ENCODE results near the gene RING1.
A peak's percentile ranks its signal among the peaks of the same experiment; 100 is the strongest.

RING1 gene

DNA sequence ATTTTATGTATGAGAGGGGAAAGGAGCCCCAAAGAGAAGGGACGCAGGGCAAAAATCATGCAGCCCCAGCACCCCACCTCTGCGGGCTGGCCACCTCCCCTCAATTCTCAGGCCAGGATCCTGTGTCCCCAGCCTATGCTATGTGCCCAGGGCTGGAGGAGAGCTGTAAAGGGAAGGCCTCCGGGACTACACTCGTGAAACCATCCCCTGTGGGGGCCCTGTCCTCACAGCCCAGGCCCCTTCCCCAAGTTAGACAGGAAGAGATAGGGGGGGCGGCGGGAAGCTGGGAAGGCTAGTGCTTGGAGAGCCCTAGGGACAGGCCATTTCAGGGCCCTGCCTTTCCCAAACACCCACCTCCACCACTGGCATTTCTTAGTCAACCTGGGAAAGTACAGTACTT, 14.7 kb upstream of the RING1 start:
- DNase-seq: no peak

DNA sequence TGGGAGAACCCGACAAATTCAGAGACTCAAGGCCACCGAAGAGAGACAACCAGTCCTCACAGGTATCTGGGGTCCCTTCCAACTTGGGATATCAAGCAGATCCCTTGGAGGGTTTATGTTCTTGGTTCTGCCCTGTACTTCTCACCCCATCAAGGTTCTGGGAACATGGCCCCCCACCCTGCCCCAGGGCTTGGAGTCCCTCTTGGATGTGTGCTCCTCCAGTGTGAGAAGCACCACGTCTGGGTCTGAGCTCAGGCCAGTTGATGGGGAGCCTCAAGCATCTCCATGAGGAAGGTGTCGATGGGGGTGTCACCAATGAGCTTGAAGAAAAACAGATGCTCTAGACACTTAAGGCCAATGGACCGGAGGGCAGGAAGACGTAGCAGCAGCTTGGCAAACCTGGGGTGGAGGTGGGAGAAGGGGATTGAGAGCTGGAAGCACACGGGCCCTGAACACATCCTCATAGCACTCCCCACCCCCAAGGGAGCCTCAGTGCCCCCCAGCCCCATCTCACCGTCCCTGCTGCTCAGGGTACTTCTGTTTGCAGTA, 13.8 kb upstream of the RING1 start:
- DNase-seq: no peak

DNA sequence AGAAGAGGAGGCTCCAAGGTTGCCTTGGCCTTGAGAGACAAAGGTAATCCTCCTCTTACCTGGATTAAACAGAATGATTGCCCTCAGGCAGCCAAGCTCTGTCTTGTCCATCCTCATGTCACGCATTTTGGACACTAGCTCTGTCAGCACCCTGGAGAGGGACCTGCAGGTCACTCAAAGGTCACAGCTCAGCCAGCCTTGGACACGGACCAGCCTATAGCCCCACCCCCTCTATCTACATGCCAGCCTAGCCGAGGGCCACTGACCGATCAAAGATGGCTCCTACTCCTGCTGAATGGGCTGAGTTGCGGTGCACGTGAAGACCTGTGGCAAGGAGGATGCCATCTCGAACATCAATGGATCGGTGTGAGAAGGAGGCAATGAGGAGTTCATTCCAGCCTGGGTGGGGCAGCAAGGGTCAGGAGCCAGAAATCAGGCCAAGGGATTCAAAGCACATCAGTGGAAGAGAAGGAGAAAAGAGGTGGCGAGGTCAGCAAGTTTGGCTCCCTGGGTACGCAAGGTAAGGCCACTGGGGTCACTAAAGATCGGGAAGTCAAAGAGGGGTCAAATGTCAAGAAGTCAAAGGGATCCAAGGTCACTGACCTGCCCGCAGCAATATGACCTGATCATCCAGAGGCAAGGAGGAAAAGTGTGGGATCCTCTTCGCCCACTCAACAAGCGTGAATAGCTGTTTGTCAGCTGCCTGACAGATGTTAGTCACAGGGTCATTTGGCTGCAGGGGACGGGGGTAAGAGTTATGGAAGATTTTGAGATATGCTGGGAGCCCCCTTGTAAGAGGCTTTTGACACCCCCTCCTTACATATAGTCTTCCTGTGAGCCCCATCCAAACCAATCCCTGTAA, 12.8 kb upstream of the RING1 start:
- DNase-seq: no peak

DNA sequence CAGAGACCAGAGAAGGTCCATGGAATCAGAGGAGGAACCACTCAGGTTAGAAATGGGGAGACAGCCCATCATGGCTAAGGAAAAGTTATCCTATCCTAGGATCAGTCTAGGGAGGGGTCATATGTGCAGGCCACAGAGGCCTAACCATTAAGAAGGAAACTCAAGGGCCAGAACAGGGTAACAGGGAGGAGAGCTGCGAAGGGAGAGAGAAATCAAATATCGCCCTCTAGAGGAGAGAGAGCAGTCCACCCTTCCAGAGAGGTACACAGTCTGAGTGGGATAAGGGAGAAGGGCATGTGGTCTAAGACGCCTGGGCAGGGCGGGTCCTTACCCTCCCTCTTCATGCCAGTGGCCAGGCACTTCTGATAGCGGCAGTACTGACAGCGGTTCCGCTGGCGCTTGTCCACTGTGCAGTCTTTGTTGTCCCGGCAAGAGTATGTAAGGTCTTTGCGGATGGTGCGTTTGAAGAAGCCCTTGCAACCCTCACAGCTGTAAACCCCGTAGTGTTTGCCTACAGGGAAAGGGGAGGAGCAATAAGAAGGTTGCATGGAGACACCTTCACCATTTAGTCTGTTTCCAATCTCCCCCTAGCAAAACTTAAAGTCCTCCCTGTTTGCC, 10.8 kb upstream of the RING1 start:
- DNase-seq: peak; percentile 69

DNA sequence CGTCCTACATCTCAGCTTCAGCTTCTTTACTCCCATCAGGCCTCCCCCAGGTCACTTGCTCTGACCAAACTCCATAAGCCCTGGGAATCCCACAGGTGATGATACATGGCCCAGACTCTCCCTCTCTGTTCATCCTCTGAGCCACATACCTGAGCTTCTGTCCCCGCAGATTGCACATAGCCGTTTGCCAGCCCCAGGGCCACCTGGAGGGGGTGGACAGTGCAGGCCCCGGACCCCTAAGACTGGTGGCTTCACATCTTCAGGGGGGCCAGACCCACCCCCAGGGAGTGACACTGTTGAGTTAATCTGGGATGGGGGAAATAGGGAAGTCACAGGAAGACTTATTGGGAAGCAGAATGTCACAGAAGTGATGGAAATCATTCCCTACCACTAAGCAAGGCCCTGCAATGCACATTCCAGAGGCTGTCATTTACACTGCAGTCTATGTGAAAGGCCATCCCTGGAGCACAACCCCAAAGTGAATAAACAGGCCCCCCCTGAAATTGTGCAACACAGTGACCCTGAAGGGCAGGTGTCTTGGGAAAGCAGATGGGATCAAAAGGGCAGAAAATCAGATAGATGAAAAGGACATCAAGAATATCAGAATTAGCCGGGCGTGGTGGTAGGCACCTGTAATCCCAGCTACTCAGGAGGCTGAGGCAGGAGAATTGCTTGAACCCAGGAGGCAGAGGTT, 10.0 kb upstream of the RING1 start:
- no peak for DNase-seq

DNA sequence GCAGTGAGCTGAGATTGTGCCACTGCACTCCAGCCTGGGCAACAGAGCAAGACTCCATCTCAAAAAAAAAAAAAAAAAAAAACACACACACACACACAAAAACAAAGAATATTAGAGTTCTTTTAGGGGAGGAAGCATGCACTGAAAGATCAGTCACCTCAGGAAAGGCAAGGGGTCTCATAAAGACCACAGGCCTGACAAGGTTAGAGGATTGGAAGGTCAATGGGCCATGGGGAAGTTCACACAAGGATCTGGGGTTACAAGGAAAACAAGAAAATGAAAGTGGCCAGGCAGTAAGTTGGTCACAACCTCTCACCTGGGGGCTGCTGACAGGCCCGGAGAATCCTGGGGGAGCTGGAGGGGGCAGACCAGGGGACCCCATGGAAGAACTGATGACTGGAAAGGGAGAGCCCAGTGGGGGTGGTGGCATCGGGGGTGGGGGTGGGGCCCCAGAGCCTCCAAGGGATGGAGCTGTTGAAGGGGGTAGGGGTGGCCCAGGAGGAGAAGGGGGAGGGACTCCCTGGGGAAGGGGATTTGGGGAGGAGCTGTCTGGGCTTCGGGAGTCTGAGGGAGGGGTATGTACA, 9.4 kb upstream of the RING1 start:
- no peak for DNase-seq

DNA sequence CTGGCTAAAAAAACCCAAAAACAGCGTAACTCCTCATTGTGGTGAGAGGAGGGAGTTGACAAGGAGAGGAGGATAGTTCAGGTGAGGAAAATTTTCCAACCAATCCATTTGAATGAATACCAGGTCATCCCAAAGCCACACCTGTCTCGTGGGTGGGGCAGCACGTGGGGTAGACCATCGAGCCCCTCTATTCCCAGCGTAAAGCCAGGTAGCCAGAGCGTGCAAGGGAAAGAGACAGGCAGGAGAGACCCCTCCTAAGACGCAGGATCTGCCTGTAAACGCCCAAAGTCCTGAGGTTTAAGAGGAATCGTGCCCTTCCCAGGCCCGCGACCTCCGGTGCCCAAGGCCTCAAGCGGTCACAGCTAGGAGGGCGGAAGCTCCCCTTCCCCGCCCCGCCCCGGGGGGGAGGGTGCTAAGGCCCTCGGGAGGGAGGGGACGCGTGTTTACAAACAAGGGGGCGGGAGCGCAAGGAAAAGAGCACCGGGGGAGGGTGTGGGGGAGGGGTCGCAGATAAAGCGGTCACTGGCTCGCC, 8.5 kb upstream of the RING1 start:
- no peak for DNase-seq

DNA sequence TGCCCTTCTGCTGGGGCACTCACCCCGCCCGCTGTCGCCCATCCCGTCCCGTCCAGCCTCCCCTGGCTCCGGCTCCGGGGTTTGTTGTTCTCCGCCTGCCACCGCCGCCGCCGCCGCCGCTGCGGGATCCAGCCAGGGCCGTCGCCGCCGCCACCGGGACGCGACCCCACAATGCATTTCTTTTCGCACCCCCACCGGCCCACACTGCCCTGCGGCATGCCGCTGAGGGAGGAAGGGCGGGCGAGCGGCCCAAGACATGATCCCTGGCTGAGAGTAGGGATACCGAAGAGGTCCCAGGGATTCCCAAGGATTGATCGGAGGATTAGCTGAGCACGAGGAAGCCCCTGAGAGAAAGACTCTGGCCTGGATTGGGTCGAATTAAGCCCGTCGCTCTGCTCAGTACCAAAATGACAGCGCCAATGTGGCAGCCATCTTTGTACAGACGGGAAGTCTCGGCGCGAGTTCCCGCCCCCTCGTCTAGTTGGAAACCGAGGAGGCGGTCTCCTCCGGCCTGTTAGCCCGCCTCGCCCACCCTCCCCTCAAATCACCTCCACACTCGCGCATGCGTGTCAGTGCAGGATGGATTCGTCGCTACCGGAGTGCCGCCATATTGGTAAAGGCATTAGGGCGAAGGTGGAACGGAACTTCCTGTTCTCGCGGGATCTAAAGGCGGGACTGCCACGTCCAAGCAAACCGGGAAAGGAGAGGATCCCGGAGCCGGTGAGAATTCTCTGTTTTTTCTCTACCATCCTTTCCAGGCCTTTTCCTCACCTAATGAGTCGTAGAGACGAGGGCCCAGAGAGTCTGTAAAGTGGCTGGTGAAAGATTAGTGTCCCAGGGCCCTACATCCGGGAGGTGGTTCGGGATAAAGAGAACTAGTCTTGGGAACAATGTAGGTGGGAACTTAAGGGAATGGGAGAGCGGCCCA, 7.8 kb upstream of the RING1 start, which contains the start of the genes RXRB and SLC39A7:
Gene RXRB (minus strand): TSS at position 447 of the 928 bp plus-strand sequence. CDS start 189 bp downstream, at position 258.
Gene SLC39A7 (plus strand): TSS at position 649 of the 928 bp plus-strand sequence. CDS start 379 bp downstream, outside the sequence.
- peak; percentile 100 for DNase-seq

DNA sequence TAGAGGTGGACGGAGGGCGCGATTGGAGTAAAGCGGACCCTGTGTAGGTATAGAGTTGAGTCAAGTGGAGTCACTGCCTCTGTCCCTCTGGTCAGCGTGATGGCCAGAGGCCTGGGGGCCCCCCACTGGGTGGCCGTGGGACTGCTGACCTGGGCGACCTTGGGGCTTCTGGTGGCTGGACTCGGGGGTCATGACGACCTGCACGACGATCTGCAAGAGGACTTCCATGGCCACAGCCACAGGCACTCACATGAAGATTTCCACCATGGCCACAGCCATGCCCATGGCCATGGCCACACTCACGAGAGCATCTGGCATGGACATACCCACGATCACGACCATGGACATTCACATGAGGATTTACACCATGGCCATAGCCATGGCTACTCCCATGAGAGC, 7.2 kb upstream of the RING1 start:
- no peak for DNase-seq

DNA sequence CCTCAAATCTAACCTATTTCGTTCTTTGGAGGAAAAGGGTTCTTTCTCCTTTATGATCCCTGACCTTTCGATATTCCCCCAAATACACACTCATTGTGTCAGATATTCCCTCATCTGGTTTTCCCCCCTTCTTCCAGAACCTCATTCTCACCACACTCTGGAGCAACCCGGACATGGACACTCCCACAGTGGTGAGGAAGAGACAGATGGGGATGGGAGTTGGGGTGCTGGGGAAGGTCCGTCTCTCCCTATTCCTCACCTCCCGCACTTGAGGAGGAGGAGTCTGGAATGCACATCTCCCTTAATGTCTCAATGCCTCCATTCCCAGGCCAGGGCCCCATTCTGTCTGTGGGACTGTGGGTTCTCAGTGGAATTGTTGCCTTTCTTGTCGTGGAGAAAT, 6.4 kb upstream of the RING1 start:
- no peak for DNase-seq

DNA sequence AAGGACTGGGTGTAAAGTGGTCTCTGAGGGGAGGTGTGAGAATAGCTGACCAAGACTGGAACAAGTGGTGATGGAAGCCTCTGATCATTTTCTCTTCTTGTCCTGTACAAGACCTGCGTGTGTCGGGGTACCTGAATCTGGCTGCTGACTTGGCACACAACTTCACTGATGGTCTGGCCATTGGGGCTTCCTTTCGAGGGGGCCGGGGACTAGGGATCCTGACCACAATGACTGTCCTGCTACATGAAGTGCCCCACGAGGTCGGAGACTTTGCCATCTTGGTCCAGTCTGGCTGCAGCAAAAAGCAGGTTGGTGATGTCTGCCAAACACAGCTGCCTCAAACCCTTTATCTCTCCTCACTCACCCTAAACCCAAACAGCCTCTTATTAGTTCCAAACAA, 5.5 kb upstream of the RING1 start:
- no peak for DNase-seq

DNA sequence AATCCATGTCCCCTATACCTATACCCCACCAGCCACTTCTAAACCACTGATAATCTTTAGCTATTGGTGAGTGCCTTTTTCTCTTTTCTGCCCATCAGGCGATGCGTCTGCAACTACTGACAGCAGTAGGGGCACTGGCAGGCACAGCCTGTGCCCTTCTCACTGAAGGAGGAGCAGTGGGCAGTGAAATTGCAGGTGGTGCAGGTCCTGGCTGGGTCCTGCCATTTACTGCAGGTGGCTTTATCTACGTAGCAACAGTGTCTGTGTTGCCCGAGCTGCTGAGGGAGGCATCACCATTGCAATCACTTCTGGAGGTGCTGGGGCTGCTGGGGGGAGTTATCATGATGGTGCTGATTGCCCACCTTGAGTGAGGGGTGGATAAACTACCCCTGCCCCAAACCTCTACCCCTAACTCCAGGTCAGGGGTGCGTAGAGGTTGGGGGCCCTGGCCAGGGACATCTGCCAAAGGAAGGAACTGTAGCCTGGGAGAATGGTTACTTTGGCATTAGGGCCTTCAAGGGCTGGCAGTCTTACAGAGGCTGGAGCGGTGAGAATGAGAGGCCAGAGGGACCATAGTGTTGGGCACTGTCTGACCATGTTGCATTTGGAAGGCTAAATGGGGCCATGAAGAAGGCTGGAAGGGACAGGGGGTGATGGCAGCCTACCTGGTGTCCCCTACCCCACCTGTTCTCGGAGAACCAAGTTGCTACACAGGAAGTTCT, 4.7 kb upstream of the RING1 start:
- no peak for DNase-seq

DNA sequence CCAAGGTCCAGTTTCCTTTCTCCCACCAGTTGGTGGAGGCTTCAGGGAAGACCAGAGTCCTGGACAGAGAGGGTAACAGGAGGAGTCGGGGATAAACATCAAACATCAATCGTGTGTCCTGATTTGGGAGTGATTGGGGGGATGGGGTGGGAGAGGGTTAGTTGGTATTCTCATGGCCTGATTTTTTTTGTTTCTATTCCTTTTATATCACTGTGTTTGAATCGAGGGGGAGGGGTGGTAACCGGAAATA, 4.2 kb upstream of the RING1 start:
- no peak for DNase-seq

DNA sequence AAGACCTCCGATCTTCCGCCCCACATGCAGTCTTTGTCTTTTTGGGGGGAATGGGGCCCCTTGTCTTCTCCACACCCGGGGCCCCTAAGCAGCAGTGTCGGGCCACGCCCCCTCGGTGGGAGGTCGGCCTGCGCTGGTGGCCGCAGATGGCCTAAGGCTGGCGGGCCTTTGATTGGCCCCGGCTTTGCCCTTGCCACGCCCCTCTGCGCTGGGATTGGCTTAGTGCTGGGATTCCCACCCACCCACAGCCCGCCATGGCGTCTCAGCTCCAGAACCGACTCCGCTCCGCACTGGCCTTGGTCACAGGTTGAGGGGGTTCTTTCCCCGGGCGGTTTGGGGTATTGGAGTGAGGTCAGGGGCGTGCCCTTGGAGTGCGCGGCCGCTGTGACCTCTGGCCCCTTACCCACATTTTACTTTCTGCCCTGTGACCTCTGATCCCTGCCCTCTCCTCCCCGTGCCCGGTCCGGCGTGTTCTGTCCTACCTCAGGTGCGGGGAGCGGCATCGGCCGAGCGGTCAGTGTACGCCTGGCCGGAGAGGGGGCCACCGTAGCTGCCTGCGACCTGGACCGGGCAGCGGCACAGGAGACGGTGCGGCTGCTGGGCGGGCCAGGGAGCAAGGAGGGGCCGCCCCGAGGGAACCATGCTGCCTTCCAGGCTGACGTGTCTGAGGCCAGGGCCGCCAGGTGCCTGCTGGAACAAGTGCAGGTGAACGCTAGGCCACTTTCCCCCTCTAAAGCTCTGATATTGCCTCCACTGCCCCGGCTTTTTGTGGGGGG, 3.7 kb upstream of the RING1 start, which contains the start of gene HSD17B8:
Gene HSD17B8 (plus strand): TSS at position 241 of the 776 bp plus-strand sequence. CDS start 14 bp downstream, at position 255.
- peak; percentile 97 for DNase-seq

DNA sequence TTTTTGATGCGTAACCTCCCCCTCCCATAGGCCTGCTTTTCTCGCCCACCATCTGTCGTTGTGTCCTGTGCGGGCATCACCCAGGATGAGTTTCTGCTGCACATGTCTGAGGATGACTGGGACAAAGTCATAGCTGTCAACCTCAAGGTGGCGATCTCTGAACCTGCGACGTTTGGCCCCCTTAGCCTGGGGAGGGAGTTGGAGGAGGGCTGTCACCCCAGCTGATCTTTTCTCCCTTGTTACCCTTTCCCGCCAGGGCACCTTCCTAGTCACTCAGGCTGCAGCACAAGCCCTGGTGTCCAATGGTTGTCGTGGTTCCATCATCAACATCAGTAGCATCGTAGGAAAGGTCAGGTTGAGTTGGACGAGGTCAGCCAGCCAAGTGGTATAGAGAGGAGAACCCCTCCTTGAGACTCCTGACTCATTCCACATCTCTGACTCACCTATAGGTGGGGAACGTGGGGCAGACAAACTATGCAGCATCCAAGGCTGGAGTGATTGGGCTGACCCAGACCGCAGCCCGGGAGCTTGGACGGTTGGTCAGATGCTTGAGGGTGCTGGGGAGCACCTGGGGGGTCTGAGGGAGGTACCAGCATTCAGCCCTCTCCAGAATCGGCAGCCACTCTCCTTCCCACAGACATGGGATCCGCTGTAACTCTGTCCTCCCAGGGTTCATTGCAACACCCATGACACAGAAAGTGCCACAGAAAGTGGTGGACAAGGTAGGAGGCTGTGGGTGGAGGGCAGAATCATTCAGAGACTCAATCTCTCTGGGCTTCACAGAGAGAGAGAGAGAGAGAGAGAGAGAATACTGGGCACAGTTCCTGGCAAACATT, 2.9 kb upstream of the RING1 start:
- DNase-seq: peak; percentile 54

DNA sequence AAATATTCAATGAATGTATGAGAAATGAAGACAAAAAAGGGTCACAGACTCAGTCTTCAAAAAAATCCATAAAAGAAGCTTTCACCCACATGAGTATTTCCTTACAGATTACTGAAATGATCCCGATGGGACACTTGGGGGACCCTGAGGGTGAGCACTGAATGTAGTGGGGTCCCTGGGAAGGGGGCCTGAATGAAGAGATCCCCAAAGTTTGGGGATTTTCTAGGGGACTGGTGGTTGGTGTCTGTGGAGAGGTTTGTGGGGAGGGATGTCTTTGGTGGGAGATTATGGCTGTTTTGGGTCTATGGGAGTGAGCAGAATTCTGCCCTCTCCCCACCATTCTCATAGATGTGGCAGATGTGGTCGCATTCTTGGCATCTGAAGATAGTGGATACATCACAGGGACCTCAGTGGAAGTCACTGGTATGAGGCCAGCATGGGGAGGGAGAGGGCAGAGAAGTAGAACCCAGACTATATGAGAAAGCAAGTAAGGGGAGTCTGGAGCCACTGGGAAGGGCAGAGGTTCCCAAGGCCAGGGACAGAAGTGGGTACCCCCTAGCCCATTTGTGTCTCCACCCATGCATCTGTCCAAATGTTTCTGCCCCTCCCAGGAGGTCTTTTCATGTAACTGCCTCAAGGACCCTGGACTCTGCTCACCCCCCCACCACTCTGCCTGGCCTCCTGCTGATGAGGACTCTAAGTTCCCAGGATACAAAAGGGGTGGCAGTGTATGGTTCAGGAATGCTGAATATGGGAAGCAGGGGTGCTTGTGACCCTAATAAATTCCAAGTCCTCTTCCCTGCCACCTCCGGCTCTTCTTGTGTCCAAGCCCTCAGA, 2.1 kb upstream of the RING1 start:
- DNase-seq: no peak

DNA sequence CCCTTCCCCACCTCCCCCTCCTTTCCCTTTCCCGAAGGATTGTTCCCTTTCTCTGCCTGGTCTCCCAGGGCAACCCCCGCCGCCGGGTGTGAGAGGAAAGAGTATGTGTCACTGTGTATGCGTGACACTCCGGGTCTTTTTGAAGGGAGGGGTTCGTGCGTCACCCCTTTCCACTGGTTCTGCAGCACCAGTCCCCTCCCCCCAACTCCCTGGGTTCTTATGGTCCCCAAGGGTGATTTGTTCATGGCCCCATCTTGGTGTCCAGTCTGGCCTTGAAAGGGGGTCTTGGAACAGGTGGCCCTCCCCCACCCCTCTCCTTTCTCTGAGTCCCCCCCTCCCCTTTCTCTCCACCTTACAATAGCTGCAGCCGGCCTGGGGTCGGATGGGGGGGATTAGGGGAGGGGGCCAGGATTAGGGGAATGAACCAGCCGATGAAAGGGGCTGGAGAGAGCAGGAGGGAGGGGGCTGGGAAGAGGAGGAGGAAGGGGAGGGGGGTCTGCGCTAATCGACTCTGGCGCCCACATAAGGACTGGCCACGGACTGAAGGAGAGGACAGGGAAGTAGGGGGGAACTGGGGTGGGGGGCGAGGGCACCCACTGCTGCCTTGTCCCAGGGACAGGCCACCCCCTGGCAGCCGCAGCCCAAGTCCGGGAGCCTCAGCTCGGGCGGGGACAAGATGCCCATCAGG, 1.3 kb upstream of the RING1 start:
- DNase-seq: peak; percentile 83
